Glomerular visceral epithelial cell (primary cell): Measurements from ENCODE around the gene FAM20A.

Experiments used
- DNase-seq: peaks from one replicate; pipeline ENCODE4 v3.0.0-alpha.2; 2016; ENCODE audit errors: extremely low spot score

FAM20A gene

GRCh38 chr17:68610554-68610953 lies 9.4 kb upstream of the FAM20A start:
- no peak for DNase-seq

- no peak for DNase-seq
Observed at GRCh38 chr17:68608515-68609130, 7.5 kb upstream of the FAM20A start.

GRCh38 chr17:68606451-68607307 lies 5.5 kb upstream of the FAM20A start:
- DNase-seq: no peak

GRCh38 chr17:68605914-68606313 lies 4.7 kb upstream of the FAM20A start:
- DNase-seq: no peak

GRCh38 chr17:68603656-68604055 lies 2.5 kb upstream of the FAM20A start:
- no peak for DNase-seq

GRCh38 chr17:68603027-68603426 lies 1.9 kb upstream of the FAM20A start:
- no peak for DNase-seq

- DNase-seq: no peak
Observed at GRCh38 chr17:68602289-68602688, 1.1 kb upstream of the FAM20A start.

- no peak for DNase-seq
Observed at GRCh38 chr17:68601565-68602288, 560 bp upstream of the FAM20A start.

GRCh38 chr17:68600067-68600930 lies 868 bp downstream of the FAM20A start:
- no peak for DNase-seq

GRCh38 chr17:68599552-68600066 lies 1.6 kb downstream of the FAM20A start:
- no peak for DNase-seq

GRCh38 chr17:68599091-68599490 lies 2.1 kb downstream of the FAM20A start:
- no peak for DNase-seq

- no peak for DNase-seq
Observed at GRCh38 chr17:68598545-68598961, 2.6 kb downstream of the FAM20A start.

GRCh38 chr17:68598074-68598473 lies 3.1 kb downstream of the FAM20A start:
- no peak for DNase-seq

GRCh38 chr17:68596411-68596945 lies 4.7 kb downstream of the FAM20A start:
- DNase-seq: no peak

GRCh38 chr17:68595986-68596385 lies 5.2 kb downstream of the FAM20A start:
- DNase-seq: no peak

- DNase-seq: no peak
Observed at GRCh38 chr17:68595496-68595895, 5.7 kb downstream of the FAM20A start.

- DNase-seq: no peak
Observed at GRCh38 chr17:68594552-68594951, 6.6 kb downstream of the FAM20A start.

- no peak for DNase-seq
Observed at GRCh38 chr17:68592682-68593641, 8.2 kb downstream of the FAM20A start.

GRCh38 chr17:68592009-68592408 lies 9.2 kb downstream of the FAM20A start:
- no peak for DNase-seq

GRCh38 chr17:68591583-68591982 lies 9.6 kb downstream of the FAM20A start:
- no peak for DNase-seq
